IMR-90 (cell line): ENCODE results near the gene MS4A6E. TPM values are rescaled to one million over a fixed set of nuclear protein-coding genes. Genes with fewer than 3 reads are reported as not detected.

ENCODE experiments used
- ATAC-seq: fragments of 200-7000 bp; cut with Tn5 transposase; 2 replicates; pipeline ENCODE4 v1.9.1; 2020; ENCODE audit warnings: low read depth, mild to moderate bottlenecking, moderate library complexity
- BruUV-seq: library from RNA; stranded (reverse); fragments of 400-500 nt; replicated peaks from 2 replicates; lab custom pipeline; 2021; lab: Mats Ljungman, UMichigan
- CTCF ChIA-PET: fragments of 300-600 bp; formaldehyde crosslinking; extraction: SDS; loops from one replicate; lab custom pipeline; 2021; ENCODE audit warnings: antibody characterized with exemption; lab: Yijun Ruan, JAX
- POLR2A ChIA-PET: fragments of 300-600 bp; sonication (Branson Sonifier 250); formaldehyde crosslinking; loops from one replicate; lab custom pipeline; 2022; ENCODE audit warnings: antibody characterized with exemption; ENCODE audit not compliant: unreplicated experiment; lab: Charles Lee
- DNase-seq: peaks from one replicate; pipeline ENCODE4 v3.0.0; 2013
- H2AFZ ChIP-seq: replicated peaks from 2 replicates; pipeline ENCODE3; 2013; ENCODE audit warnings: low read length, mild to moderate bottlenecking; ENCODE audit not compliant: poor library complexity
- H2AK5ac ChIP-seq: 2 replicates; pipeline ENCODE4 v1.6.1; 2013; ENCODE audit warnings: low read depth, low read length, inconsistent platforms
- H2AK9ac ChIP-seq: replicated peaks from 2 replicates; pipeline ENCODE3; 2013; ENCODE audit warnings: mild to moderate bottlenecking, low read depth, low read length, moderate library complexity; ENCODE audit not compliant: poor library complexity
- H2BK120ac ChIP-seq: 2 replicates; pipeline ENCODE4 v1.6.1; 2013; ENCODE audit warnings: low read depth, low read length, inconsistent platforms
- H2BK15ac ChIP-seq: 3 replicates; pipeline ENCODE4 v1.6.1; 2013; ENCODE audit warnings: low read depth, low read length, inconsistent platforms
- H2BK20ac ChIP-seq: 2 replicates; pipeline ENCODE4 v1.6.1; 2013; ENCODE audit warnings: low read depth, mild to moderate bottlenecking, inconsistent platforms, low read length, moderate library complexity
- H2BK5ac ChIP-seq: 2 replicates; pipeline ENCODE4 v1.6.1; 2013; ENCODE audit warnings: mild to moderate bottlenecking, low read depth, low read length, inconsistent platforms; ENCODE audit not compliant: poor library complexity, severe bottlenecking
- H3K14ac ChIP-seq: replicated peaks from 2 replicates; pipeline ENCODE4 v1.6.1; 2013; ENCODE audit warnings: low read depth, low read length, inconsistent platforms
- H3K18ac ChIP-seq: 2 replicates; pipeline ENCODE4 v1.6.1; 2013; ENCODE audit warnings: low read depth, low read length, control low read depth
- H3K23ac ChIP-seq: 2 replicates; pipeline ENCODE4 v1.6.1; 2013; ENCODE audit warnings: low read depth, low read length, inconsistent platforms
- H3K27ac ChIP-seq: 2 replicates; pipeline ENCODE4 v1.5.1; 2013; ENCODE audit warnings: mild to moderate bottlenecking, control low read depth, low read length; ENCODE audit not compliant: insufficient read depth
- H3K27me3 ChIP-seq: 2 replicates; pipeline ENCODE4 v1.6.1; 2013; ENCODE audit warnings: low read length; ENCODE audit not compliant: control insufficient read depth, insufficient read depth
- H3K36me3 ChIP-seq: 2 replicates; pipeline ENCODE4 v1.6.1; 2013; ENCODE audit warnings: low read length, mixed read lengths; ENCODE audit not compliant: control insufficient read depth, insufficient read depth
- H3K4ac ChIP-seq: 2 replicates; pipeline ENCODE4 v1.6.1; 2013; ENCODE audit warnings: low read depth, low read length, inconsistent platforms
- H3K4me1 ChIP-seq: 2 replicates; pipeline ENCODE4 v1.6.1; 2013; ENCODE audit warnings: low read length, mixed read lengths; ENCODE audit not compliant: control insufficient read depth, insufficient read depth
- H3K4me2 ChIP-seq: 2 replicates; pipeline ENCODE4 v1.6.1; 2013; ENCODE audit warnings: low read depth, mild to moderate bottlenecking, control low read depth, low read length, moderate library complexity
- H3K4me3 ChIP-seq: 2 replicates; pipeline ENCODE4 v1.5.1; 2013; ENCODE audit warnings: low read depth, mild to moderate bottlenecking, control low read depth, low read length, moderate library complexity; ENCODE audit not compliant: insufficient read depth
- H3K56ac ChIP-seq: 2 replicates; pipeline ENCODE4 v1.6.1; 2013; ENCODE audit warnings: low read length, inconsistent platforms; ENCODE audit not compliant: insufficient read depth; ENCODE audit errors: extremely low read depth
- H3K79me1 ChIP-seq, 2 experiments: 2 replicates each; pipeline ENCODE4 v1.6.1; 2013; ENCODE audit warnings: low read length in 2 of 2, inconsistent platforms in 1 of 2, low read depth in 1 of 2
- H3K9ac ChIP-seq: 2 replicates; pipeline ENCODE4 v1.6.1; 2013; ENCODE audit warnings: low read depth, low read length, control low read depth
- H3K9me1 ChIP-seq: 2 replicates; pipeline ENCODE4 v1.6.1; 2013; ENCODE audit warnings: low read length, inconsistent platforms; ENCODE audit not compliant: insufficient read depth
- H3K9me3 ChIP-seq: 2 replicates; pipeline ENCODE4 v1.6.1; 2013; ENCODE audit warnings: low read length; ENCODE audit not compliant: control insufficient read depth, insufficient read depth
- H4K20me1 ChIP-seq: 2 replicates; pipeline ENCODE4 v1.6.1; 2013; ENCODE audit warnings: low read length, inconsistent platforms; ENCODE audit not compliant: insufficient read depth
- H4K5ac ChIP-seq: 2 replicates; pipeline ENCODE4 v1.6.1; 2013; ENCODE audit warnings: mild to moderate bottlenecking, low read depth, low read length, control low read depth
- H4K8ac ChIP-seq, 2 experiments: 2 replicates each; pipeline ENCODE4 v1.6.1; 2013; ENCODE audit warnings: low read depth in 2 of 2, low read length in 2 of 2, control low read depth in 1 of 2, inconsistent platforms in 1 of 2
- H4K91ac ChIP-seq: 2 replicates; pipeline ENCODE4 v1.6.1; 2013; ENCODE audit warnings: low read depth, low read length, inconsistent platforms; ENCODE audit not compliant: insufficient read depth
- CEBPB ChIP-seq: IDR thresholded peaks from 2 replicates; pipeline ENCODE4 v1.6.1; 2012; ENCODE audit warnings: low read depth, low read length, improper control_type of control experiment
- CHD1 ChIP-seq: IDR thresholded peaks from 2 replicates; pipeline ENCODE4 v1.6.1; 2012; ENCODE audit warnings: low read depth, low read length, improper control_type of control experiment
- RCOR1 ChIP-seq: IDR thresholded peaks from 2 replicates; pipeline ENCODE4 v1.6.1; 2012; ENCODE audit warnings: mild to moderate bottlenecking, low read length, improper control_type of control experiment; ENCODE audit not compliant: insufficient replicate concordance
- WGBS, 2 experiments: methylation state at CpG; one replicate each; pipeline versions ENCODE4 v1.1.5 to v1.1.7; 2013; ENCODE audit warnings: missing lambda C conversion rate in 2 of 2; ENCODE audit not compliant: insufficient read length in 1 of 2; ENCODE audit errors: extremely low coverage in 2 of 2; 5-methylcytosine and 5-hydroxymethylcytosine counted together
- dilution Hi-C: fragments of 300-500 bp; cut with HindIII; formaldehyde crosslinking; loops from one replicate; pipeline ENCODE4 v1.14.3; 2018; ENCODE audit warnings: low sequenced_read_pairs; ENCODE audit not compliant: unreplicated experiment
- in situ Hi-C: fragments of 300-500 bp; cut with MboI; formaldehyde crosslinking; loops from 3 replicates; pipeline ENCODE4 v1.14.3; 2019; ENCODE audit warnings: low sequenced_read_pairs, inconsistent platforms, mixed read lengths
- intact Hi-C: fragments of 100-400 bp; cut with micrococcal nuclease; formaldehyde crosslinking; loops from 2 replicates; pipeline ENCODE4 v1.10.0; 2022
- polyA plus RNA-seq, 3 experiments: library from polyadenylated mRNA; depleted of rRNA; stranded (reverse); fragments of >200 nt; gene quantifications; 2 replicates each; pipeline ENCODE4 v1.2.3, GENCODE V29; 2012; ENCODE audit warnings: low replicate concordance in 1 of 3
- total RNA-seq: library from RNA; depleted of rRNA; stranded (reverse); fragments of >200 nt; gene quantifications from 2 replicates; pipeline ENCODE4 v1.2.3, GENCODE V29; 2012
- TF ChIP-seq, protein P1 (sequence below): fragments of 150-350 bp; IDR thresholded peaks from 2 replicates; pipeline ENCODE4 v1.6.1; 2016; ENCODE audit warnings: low read depth, mild to moderate bottlenecking, low read length, moderate library complexity, borderline replicate concordance
- TF ChIP-seq, protein P2 (sequence below): fragments of 150-350 bp; IDR thresholded peaks from 2 replicates; pipeline ENCODE4 v1.6.1; 2017; ENCODE audit warnings: mild to moderate bottlenecking, antibody characterized with exemption, low read length, low read depth

MS4A6E gene
- total and polyA plus RNA-seq, 2 of the 4 experiments (the other 2 are of a cell fraction), result not detected

DNA sequence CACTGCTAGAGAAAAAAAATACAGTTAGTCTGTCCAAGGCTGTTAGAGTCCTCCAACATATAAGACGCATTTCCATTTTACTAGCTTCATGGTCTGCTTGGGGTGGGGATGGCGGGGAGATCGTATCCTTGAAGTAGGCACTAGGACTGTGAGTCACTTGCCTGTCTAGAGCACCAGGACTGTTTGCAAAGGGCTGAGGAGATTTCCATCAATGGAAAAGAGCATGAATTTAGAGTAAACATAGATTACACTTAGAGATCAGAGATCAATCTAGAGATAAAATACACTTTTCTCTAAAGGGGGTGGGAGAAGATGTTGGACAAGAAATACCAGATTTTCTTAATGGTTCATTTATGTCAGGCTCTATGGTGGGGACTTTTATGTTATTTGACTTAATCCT is 49.5 kb downstream of the MS4A6E start:
- H3K9ac ChIP-seq, result no peak overlapping the region
- ATAC-seq (no peak), DNase-seq (no peak)
- no peak overlapping the region for H2BK120ac ChIP-seq
- dilution Hi-C loops (no loop called here), intact Hi-C loops (no loop called here), in situ Hi-C loops (no loop called here)
- no peak overlapping the region for H4K8ac ChIP-seq
- no peak overlapping the region for H3K23ac ChIP-seq
- H2AK9ac ChIP-seq, result no peak overlapping the region
- no peak overlapping the region for H4K5ac ChIP-seq
- no peaks in the 10 kb centered on the region for H4K20me1 ChIP-seq
- peaks cover 2% of the 10 kb centered on the region; the same call in 1 of the 2 replicates for H3K9me3 ChIP-seq
- H3K56ac ChIP-seq, result no peak overlapping the region
- H2BK15ac ChIP-seq, result no peak overlapping the region
- POLR2A ChIA-PET, result no interaction called here
- H2AK5ac ChIP-seq, result no peak overlapping the region
- H3K18ac ChIP-seq, result no peak overlapping the region
- no peak overlapping the region for H4K91ac ChIP-seq
- BruUV-seq, result no TSS peak
- whole genome bisulfite sequencing, 2 experiments, result no CpG with 5 or more reads among the region's 3 CpGs
- TF ChIP-seq, protein P1, sequence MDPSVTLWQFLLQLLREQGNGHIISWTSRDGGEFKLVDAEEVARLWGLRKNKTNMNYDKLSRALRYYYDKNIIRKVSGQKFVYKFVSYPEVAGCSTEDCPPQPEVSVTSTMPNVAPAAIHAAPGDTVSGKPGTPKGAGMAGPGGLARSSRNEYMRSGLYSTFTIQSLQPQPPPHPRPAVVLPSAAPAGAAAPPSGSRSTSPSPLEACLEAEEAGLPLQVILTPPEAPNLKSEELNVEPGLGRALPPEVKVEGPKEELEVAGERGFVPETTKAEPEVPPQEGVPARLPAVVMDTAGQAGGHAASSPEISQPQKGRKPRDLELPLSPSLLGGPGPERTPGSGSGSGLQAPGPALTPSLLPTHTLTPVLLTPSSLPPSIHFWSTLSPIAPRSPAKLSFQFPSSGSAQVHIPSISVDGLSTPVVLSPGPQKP, result no peak
- TF ChIP-seq, protein P2, sequence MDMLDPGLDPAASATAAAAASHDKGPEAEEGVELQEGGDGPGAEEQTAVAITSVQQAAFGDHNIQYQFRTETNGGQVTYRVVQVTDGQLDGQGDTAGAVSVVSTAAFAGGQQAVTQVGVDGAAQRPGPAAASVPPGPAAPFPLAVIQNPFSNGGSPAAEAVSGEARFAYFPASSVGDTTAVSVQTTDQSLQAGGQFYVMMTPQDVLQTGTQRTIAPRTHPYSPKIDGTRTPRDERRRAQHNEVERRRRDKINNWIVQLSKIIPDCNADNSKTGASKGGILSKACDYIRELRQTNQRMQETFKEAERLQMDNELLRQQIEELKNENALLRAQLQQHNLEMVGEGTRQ, result no peak
- TF ChIP-seq CEBPB (no peak), RCOR1 (no peak), CHD1 (no peak)
- no peak overlapping the region for H2BK5ac ChIP-seq
- H3K27ac ChIP-seq, result no peak overlapping the region
- no peak overlapping the region for H2BK20ac ChIP-seq
- CTCF ChIA-PET, result no interaction called here
- H2AFZ ChIP-seq, result no peak overlapping the region
- no peak overlapping the region for H3K4me3 ChIP-seq
- H3K4me2 ChIP-seq, result no peak overlapping the region
- no peaks in the 10 kb centered on the region for H3K36me3 ChIP-seq
- no peaks in the 10 kb centered on the region for H3K27me3 ChIP-seq
- no peaks in the 10 kb centered on the region for H3K9me1 ChIP-seq
- no peaks in the 10 kb centered on the region for H3K79me1 ChIP-seq
- no peak overlapping the region for H3K4ac ChIP-seq
- H3K4me1 ChIP-seq, result no peaks in the 10 kb centered on the region
- no peak overlapping the region for H3K14ac ChIP-seq
